ENCODE data around the gene MCRIP2.

Gene MCRIP2

DNA sequence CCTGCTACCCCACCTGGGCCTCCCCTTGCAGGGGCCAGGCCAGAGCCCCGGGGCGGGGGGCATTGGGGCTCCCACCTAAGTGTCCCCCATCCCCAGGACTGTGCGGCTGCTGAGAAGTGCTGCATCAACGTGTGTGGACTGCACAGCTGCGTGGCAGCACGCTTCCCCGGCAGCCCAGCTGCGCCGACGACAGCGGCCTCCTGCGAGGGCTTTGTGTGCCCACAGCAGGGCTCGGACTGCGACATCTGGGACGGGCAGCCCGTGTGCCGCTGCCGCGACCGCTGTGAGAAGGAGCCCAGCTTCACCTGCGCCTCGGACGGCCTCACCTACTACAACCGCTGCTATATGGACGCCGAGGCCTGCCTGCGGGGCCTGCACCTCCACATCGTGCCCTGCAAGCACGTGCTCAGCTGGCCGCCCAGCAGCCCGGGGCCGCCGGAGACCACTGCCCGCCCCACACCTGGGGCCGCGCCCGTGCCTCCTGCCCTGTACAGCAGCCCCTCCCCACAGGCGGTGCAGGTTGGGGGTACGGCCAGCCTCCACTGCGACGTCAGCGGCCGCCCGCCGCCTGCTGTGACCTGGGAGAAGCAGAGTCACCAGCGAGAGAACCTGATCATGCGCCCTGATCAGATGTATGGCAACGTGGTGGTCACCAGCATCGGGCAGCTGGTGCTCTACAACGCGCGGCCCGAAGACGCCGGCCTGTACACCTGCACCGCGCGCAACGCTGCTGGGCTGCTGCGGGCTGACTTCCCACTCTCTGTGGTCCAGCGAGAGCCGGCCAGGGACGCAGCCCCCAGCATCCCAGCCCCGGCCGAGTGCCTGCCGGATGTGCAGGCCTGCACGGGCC, 8.9 kb upstream of the MCRIP2 start:
- POLR2A ChIA-PET = no interaction called here
- CTCF ChIA-PET = no interaction called here
- TF ChIP-seq, protein P1, sequence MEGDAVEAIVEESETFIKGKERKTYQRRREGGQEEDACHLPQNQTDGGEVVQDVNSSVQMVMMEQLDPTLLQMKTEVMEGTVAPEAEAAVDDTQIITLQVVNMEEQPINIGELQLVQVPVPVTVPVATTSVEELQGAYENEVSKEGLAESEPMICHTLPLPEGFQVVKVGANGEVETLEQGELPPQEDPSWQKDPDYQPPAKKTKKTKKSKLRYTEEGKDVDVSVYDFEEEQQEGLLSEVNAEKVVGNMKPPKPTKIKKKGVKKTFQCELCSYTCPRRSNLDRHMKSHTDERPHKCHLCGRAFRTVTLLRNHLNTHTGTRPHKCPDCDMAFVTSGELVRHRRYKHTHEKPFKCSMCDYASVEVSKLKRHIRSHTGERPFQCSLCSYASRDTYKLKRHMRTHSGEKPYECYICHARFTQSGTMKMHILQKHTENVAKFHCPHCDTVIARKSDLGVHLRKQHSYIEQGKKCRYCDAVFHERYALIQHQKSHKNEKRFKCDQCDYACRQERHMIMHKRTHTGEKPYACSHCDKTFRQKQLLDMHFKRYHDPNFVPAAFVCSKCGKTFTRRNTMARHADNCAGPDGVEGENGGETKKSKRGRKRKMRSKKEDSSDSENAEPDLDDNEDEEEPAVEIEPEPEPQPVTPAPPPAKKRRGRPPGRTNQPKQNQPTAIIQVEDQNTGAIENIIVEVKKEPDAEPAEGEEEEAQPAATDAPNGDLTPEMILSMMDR (IDR thresholded peaks at IDR 0.05; ENCODE audit: control extremely low read depth, extremely low read depth, low read depth, missing control alignments) = no peak
- DNase-seq (ENCODE audit: extremely low spot score) = no peak

DNA sequence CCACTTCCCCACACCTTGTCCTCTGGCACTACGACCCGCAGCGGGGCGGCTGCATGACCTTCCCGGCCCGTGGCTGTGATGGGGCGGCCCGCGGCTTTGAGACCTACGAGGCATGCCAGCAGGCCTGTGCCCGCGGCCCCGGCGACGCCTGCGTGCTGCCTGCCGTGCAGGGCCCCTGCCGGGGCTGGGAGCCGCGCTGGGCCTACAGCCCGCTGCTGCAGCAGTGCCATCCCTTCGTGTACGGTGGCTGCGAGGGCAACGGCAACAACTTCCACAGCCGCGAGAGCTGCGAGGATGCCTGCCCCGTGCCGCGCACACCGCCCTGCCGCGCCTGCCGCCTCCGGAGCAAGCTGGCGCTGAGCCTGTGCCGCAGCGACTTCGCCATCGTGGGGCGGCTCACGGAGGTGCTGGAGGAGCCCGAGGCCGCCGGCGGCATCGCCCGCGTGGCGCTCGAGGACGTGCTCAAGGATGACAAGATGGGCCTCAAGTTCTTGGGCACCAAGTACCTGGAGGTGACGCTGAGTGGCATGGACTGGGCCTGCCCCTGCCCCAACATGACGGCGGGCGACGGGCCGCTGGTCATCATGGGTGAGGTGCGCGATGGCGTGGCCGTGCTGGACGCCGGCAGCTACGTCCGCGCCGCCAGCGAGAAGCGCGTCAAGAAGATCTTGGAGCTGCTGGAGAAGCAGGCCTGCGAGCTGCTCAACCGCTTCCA, 8.1 kb upstream of the MCRIP2 start:
- ChIA-PET POLR2A (no interaction called here), CTCF (no interaction called here)
- TF ChIP-seq, protein P1 (IDR thresholded peaks at IDR 0.05; ENCODE audit: control extremely low read depth, extremely low read depth, low read depth, missing control alignments) = no peak
- no peak for DNase-seq (ENCODE audit: extremely low spot score)

DNA sequence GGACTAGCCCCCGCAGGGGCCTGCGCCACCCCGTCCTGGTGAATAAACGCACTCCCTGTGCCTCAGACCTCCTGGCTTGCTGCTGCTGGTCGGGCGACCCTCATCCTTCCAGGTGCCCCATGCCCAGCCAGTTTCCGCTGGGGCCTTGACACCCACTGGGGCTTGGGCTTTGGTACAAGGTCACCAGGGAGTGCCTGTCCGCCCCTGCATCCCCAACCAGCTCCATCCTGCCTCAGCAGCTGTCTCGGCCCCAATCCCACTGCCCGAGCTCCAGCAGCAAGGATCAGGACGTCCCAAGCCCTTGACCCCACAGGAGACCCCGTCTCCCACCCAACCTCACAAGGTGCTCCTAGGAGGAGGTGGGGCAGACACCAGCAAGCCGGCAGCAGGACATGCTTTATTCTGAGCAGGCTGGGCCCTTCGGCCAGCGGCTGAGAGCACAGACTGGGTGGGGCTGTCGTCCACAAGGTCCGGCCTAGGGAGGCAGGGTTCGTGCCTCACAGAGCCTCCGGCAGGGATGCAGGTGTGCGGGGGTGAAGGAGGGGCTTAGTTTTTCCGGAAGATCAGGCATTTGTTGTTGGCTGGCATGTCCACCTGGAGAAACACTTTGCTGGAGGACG, 7.5 kb upstream of the MCRIP2 start:
- CTCF ChIA-PET = no interaction called here
- TF ChIP-seq, protein P1 (IDR thresholded peaks at IDR 0.05; ENCODE audit: control extremely low read depth, extremely low read depth, low read depth, missing control alignments) = no peak
- POLR2A ChIA-PET = no interaction called here
- DNase-seq (ENCODE audit: extremely low spot score) = no peak

DNA sequence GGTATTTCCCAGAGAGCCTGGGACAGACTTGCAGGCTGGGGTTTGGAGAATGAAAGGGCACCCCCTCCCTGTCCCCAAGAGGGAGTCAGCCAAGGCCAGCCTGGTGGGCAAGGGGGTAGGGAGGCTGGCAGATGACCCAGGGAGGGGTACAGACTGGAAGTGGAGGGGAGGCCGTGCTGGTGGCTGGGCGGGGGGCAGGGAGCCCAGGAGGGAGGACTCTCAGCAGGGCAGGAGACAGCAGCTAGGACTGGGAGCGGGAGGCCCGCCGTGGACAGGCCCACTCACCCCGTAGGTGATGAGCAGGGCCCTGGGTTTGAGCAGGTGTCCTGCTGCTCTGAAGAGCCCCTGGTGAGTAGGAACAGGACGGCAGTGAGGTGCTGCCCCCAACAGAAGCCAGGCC, 6.6 kb upstream of the MCRIP2 start:
- CTCF ChIA-PET = no interaction called here
- DNase-seq (ENCODE audit: extremely low spot score) = no peak
- TF ChIP-seq, protein P1 (IDR thresholded peaks at IDR 0.05; ENCODE audit: control extremely low read depth, extremely low read depth, low read depth, missing control alignments) = no peak
- POLR2A ChIA-PET = no interaction called here

DNA sequence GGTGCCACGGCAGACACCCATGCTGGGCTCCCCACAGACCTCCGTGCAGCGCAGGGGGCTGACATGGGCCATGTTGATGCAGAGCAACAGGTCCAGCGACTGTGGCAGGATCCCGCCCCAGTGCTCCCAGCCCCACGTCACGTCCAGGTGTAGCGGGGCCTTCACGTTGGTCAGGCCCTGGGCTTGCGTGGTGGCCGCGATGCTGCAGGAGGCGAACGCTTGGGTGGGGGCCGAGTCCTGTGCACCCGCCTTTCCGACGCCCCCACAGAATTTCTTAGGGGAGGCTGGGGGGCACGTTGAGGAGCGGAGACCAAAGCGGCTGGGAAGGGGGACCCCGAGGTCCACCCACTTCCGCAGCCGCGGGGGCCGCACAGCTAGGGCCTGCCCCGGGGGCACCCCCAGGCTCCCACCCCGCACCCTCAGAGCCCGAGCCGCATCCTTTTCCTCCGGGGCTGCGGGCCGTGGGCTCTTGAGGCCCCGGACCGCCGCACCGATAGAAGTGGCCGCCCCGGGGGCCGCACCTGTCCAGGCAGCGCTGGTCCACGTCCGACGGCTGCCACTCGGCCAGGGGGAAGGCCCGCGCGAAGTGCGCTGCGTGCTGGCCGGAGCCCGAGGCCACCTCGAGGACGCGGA, 5.9 kb upstream of the MCRIP2 start:
- TF ChIP-seq, protein P1 (IDR thresholded peaks at IDR 0.05; ENCODE audit: control extremely low read depth, extremely low read depth, low read depth, missing control alignments) = no peak
- ChIA-PET CTCF (interaction anchor here (1.1 to 2.5 kb wide), 2 partner anchors 13 to 26 kb away, joined by 3 to 13 read pairs; partner anchors contain the start of gene WDR90), POLR2A (interaction anchor here (0.7 kb wide), 1 partner anchor 15 kb away, joined by 4 read pairs; no protein-coding TSS in a partner anchor)
- DNase-seq (ENCODE audit: extremely low spot score) = no peak
